ENCODE data around the gene IGIP.
"Not testable (repeated sequence)": the region's sequence is repeated elsewhere in the genome, so short reads cannot be mapped to it uniquely, and the experiment has no call there.

IGIP gene

DNA sequence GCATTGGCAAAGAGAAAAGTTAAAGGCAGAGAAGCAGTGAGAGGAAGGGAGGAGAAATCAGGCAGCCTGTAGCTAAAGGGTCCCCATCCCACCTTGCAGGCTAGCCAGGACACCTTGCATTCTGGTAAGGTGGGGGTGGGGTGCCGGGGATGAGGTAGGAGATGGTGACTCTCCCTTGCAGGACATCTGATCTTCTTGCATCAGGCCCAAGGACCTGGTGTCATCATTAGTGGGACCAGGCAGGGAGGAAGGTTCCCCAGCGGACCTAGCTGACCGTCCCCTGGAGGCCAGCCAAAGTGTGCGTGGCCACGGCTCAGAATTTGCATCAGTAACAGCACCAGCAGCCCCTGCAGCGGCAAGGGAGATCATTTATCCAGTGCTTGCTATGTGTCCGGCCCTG is 27.5 kb downstream of the IGIP start:
- ATAC-seq (replicated peaks) = no peak
- H3K27me3 Mint-ChIP-seq = no peaks in the 10 kb centered on the region
- no peaks in the 10 kb centered on the region for H3K36me3 Mint-ChIP-seq
- no peaks in the 10 kb centered on the region for H3K9me3 Mint-ChIP-seq
- no peak overlapping the region for H3K27ac Mint-ChIP-seq
- no peak for DNase-seq
- no peak overlapping the region for H3K4me3 Mint-ChIP-seq
- H3K4me1 Mint-ChIP-seq = peaks cover 6 to 12% of the 10 kb centered on the region in 2 donors

DNA sequence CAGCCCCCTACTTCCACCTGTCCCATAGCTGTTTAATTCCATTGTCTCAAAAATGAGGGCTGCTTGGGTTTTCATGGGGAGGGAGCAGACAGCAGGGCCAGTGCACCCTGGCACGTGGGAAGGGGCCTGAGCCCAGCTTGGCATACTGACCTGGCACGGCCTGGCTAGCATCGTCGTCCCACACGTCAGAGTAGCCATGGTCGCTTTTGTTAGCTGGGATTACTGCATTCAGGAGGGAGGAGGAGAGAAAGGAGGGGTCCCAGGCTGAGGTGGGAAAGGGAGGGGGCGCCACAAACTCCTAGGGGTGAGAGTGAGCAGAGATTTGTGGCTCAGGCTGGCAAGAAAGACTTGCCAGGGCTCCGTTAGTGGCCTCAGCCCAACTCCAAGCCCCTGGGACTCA is 28.2 kb downstream of the IGIP start:
- H3K9me3 Mint-ChIP-seq = no peaks in the 10 kb centered on the region
- no peaks in the 10 kb centered on the region for H3K27me3 Mint-ChIP-seq
- no peak overlapping the region for H3K4me3 Mint-ChIP-seq
- peaks cover 6 to 12% of the 10 kb centered on the region in 2 donors for H3K4me1 Mint-ChIP-seq
- no peak overlapping the region for H3K27ac Mint-ChIP-seq
- ATAC-seq (replicated peaks) = no peak
- no peaks in the 10 kb centered on the region for H3K36me3 Mint-ChIP-seq
- DNase-seq = no peak

DNA sequence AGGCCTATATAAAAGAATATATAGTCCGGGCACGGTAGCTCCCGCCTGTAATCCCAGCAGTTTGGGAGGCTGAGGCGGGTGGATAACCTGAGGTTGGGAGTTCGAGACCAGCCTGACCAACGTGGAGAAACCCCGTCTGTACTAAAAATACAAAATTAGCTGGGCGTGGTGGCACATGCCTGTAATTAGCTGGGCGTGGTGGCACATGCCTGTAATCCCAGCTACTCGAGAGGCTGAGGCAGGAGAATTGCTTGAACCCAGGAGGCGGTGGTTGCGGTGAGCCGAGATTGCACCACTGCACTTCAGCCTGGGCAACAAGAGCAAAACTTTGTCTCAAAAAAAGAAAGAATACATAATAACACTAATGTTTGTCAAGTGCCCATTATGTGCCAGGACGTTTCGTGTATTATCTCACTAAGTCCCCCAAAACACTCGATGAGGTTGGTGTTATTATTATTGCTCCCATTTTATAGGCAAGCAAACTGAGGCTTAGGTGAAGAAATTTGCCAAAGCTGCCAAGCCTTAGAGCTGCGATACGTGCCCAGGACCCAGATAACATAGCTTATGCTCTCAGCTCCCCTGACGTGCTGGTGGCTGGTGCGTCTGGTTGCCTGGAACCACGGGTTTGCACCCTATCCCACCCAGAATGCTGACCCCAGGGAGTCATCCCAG is 29.1 kb downstream of the IGIP start:
- H3K4me3 Mint-ChIP-seq; H3K9me3 Mint-ChIP-seq; H3K27me3 Mint-ChIP-seq; H3K36me3 Mint-ChIP-seq; H3K27ac Mint-ChIP-seq; ATAC-seq (replicated peaks); DNase-seq: not testable (repeated sequence)
- peaks cover 6 to 12% of the 10 kb centered on the region in 2 donors for H3K4me1 Mint-ChIP-seq

DNA sequence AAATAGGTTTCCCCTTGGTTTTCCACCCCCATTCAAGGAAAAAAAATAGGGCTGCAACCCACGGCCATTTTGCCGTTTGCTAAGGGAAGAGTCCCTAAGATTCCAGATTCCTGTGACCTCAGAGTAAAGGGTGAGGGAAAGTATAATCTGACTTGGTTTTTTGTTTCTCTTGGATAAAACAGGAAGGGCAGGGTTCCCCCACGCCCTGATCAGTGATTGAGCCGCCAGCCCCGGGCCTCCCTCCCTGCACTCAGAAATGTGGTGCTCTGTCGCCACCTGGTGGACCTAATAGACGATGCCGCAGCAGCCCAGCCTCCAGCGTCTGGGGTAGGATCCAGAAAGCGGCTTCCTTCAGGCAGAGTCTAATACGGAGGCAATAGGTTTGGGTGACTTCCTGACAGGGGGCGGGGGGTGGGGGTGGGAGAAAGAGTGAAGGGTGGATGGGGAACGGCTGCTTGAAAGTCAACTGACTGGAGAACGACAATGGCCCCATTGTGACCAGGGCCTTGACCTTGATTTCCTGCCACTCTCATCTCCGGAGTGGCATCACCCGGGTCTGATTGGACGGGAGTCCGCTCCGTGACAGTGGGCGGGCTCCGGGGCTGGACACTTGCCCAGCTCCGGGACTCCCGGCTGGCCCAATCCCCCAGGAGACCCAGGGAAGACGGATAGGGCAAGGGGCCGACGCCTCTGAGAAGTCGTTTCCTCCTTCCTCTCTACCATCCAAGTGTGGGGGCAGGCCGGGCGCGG is 31.5 kb downstream of the IGIP start:
- Mint-ChIP-seq H3K36me3 (no peaks in the 10 kb centered on the region), H3K4me3 (peak overlapping the region; percentile 34 to 77), H3K9me3 (no peaks in the 10 kb centered on the region), H3K27ac (peak overlapping the region; percentile 56), H3K27me3 (peaks cover under 1 to 1% of the 10 kb centered on the region in 2 donors), H3K4me1 (peaks cover 7 to 14% of the 10 kb centered on the region in 2 donors)
- DNase-seq (peak; percentile 75), ATAC-seq (replicated peaks) (peak; percentile 98 to 100)

DNA sequence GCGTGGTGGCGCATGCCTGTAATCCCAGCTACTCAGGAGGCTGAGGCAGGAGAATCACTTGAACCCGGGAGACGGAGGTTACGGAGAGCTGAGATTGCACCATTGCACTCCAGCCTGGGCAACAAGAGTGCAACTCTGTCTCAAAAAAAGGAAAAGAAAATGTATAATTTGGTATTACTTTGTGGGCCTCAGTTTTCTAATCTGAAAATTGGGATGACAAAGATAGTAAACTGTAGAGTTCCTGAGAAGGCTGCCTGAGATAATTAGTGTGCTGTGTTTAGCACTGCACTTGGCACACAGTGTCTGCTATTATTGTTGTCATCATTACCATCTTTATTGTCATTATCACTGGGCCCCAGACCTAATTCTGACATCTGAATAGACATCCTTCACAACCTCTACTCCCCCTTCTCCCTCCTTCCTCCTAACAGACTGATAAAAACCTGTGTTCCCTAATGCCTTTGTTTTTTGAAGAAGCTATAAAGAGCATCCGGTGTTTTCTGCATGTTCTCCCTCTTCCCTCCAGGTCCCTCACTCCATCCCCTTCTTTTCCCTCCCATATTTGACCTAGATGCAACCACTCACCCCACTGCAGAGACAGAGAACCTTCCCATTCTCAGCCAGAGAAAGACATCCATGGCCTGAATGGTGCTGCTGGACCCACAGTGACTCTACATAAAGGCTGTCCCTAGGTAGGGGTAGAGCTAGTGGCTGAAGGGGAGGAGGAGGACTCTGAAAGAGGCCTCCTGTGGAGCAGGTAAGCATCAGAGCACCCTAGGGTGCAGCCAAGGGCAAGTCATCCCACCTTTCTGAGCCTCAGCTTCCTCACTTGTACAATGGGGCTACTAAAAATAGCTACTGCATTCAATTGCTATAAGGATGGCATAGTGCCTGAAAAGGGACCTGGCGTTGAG is 33.5 kb downstream of the IGIP start:
- Mint-ChIP-seq H3K4me1 (peaks cover 5 to 13% of the 10 kb centered on the region in 2 donors), H3K9me3 (no peaks in the 10 kb centered on the region)

DNA sequence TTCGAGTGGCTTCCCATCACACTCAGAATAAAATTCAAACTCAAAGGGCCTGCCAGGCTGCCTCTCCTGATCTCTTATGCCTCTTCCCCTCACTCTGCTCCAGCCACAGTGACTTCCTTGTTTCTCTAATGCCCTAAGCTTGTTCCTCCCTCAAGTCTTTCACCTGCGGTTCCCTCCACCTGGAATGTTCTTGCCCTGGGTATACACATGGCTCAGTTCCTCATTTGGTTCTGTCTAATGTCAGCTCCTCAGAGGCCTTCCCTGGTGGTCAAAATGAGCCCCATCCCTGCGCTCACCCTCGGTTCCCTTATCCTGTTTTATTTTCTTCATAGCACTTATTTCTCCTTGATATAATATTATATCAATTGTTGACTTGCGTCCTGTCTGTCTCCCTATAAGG is 36.5 kb downstream of the IGIP start:
- no peak for ATAC-seq (replicated peaks)
- H3K4me3 Mint-ChIP-seq = no peak overlapping the region
- no peak for DNase-seq
- H3K4me1 Mint-ChIP-seq = peaks cover 9 to 13% of the 10 kb centered on the region in 2 donors
- H3K27ac Mint-ChIP-seq = no peak overlapping the region
- no peaks in the 10 kb centered on the region for H3K9me3 Mint-ChIP-seq
- peaks cover 9 to 16% of the 10 kb centered on the region in 2 donors for H3K27me3 Mint-ChIP-seq
- peaks cover 0 to 3% of the 10 kb centered on the region in 2 donors for H3K36me3 Mint-ChIP-seq

More for the DNA sequence above, 33.5 kb downstream of the IGIP start:
- peaks cover 9 to 11% of the 10 kb centered on the region in 2 donors for H3K27me3 Mint-ChIP-seq
- no peak overlapping the region for H3K27ac Mint-ChIP-seq
- ATAC-seq (replicated peaks) (no peak), DNase-seq (no peak)
- H3K4me3 Mint-ChIP-seq = no peak overlapping the region
- H3K36me3 Mint-ChIP-seq = no peaks in the 10 kb centered on the region

DNA sequence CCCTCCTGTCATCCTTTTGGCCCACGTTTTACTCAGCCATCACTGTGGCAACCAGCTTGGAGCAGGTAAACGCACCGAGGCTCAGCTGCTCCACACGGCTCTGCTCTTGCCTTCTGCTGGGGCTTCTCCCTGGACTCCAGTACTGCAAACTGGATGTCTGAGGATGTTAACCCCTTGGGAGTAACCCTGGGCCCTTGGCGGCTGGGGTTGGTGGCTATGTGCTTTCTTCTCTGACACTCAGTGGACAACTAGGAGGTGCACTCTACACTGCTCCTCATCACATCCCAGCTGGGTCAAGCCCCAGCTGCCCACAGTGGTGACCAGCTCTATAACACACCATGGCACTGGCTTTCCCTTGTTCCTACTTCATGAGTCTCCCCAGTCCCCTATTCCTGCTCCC is 37.0 kb downstream of the IGIP start:
- no peak overlapping the region for H3K4me3 Mint-ChIP-seq
- peaks cover 0 to 3% of the 10 kb centered on the region in 2 donors for H3K36me3 Mint-ChIP-seq
- no peak for ATAC-seq (replicated peaks)
- H3K9me3 Mint-ChIP-seq = no peaks in the 10 kb centered on the region
- peaks cover 10 to 13% of the 10 kb centered on the region in 2 donors for H3K4me1 Mint-ChIP-seq
- H3K27ac Mint-ChIP-seq = no peak overlapping the region
- peaks cover 9 to 16% of the 10 kb centered on the region in 2 donors for H3K27me3 Mint-ChIP-seq
- DNase-seq = no peak

DNA sequence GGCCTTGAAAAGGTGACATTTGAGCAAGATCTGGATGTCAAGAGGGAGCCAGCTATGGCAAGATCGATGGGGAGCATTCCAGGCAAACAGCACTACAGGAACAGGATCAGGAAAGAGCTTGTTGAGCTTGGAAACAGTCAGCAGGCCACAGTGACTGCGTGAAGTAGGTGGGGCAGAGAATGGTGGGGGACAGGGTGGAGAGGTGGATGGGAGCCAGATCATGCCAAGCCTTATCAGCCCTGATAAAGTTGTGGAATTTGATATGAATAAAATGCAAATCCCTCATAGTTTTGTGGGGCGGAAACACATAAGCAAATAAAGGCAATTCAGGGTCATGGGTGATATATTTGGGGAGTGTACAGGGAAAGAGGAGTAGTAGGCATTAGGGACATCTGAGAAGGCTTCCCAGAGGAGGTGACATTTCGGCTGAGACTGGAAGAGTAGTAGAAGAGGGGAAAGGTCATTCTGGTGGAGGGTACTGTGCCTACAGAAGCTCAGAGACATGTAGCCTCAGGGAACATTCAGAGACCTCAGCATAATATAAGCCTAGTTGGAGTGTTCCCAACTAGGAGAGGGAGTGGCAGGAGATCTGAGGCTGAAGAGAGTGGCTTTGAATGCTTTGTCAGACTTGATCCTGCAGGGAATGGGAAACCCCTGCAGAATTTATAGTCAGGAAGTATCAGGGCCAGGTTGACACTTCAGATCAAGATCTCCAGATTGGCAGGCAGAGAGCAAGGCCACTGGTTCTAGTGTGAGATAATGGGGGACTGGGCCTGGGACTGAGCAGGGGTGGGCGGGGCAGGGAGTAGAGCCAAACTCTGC is 39.6 kb downstream of the IGIP start:
- DNase-seq (no peak), ATAC-seq (replicated peaks) (no peak)
- H3K4me1 Mint-ChIP-seq = peaks cover 10 to 13% of the 10 kb centered on the region in 2 donors
- no peaks in the 10 kb centered on the region for H3K9me3 Mint-ChIP-seq
- peaks cover 0 to 3% of the 10 kb centered on the region in 2 donors for H3K36me3 Mint-ChIP-seq
- no peak overlapping the region for H3K4me3 Mint-ChIP-seq
- no peak overlapping the region for H3K27ac Mint-ChIP-seq
- peaks cover 9 to 16% of the 10 kb centered on the region in 2 donors for H3K27me3 Mint-ChIP-seq

DNA sequence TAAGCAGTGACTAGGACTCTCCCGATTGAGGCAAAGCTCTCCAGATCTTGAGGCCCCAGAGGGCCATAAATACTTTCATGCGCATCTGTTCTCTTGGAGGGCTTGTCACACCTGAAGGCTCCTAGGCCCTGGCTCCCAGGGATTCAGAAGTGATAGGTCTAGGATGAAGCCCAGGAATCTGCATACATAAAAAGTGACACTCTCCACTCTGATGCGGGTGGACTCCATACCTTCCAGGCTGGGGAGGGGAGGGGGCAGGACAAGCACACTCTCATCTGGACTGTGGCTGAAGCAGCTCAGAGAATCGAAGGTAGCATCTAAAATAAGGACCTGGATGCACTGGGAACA is 40.2 kb downstream of the IGIP start:
- Mint-ChIP-seq H3K9me3 (no peaks in the 10 kb centered on the region), H3K4me3 (no peak overlapping the region), H3K36me3 (peaks cover 0 to 3% of the 10 kb centered on the region in 2 donors), H3K27ac (no peak overlapping the region), H3K27me3 (peaks cover 9 to 16% of the 10 kb centered on the region in 2 donors), H3K4me1 (peaks cover 10 to 13% of the 10 kb centered on the region in 2 donors)
- ATAC-seq (replicated peaks) = no peak
- DNase-seq = no peak

DNA sequence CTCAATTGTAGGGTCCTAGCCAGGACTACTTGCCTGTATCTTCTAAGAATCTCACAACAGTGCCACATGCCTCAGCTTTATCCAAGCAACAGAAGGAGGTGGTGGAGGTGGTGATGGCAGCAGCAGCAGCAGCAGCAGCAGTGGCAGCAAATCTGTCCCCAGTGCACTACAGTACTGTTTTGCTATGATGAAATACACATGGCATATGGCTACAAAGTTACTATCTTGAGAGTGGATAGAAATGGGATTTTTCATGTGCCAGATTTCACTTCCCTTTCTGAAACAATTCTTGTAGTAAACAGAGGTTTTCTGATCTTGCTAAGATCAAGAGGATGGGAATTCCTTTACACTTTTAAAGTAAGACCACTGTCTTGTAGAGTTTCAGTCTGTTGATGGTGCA is 41.2 kb downstream of the IGIP start:
- Mint-ChIP-seq H3K27ac (peak overlapping the region; percentile 10), H3K4me3 (no peak overlapping the region), H3K27me3 (peaks cover 9 to 16% of the 10 kb centered on the region in 2 donors), H3K4me1 (peaks cover 10 to 13% of the 10 kb centered on the region in 2 donors), H3K9me3 (no peaks in the 10 kb centered on the region), H3K36me3 (peaks cover 0 to 3% of the 10 kb centered on the region in 2 donors)
- DNase-seq = no peak
- peak in 1 of 2 donors; percentile 61 for ATAC-seq (replicated peaks)

DNA sequence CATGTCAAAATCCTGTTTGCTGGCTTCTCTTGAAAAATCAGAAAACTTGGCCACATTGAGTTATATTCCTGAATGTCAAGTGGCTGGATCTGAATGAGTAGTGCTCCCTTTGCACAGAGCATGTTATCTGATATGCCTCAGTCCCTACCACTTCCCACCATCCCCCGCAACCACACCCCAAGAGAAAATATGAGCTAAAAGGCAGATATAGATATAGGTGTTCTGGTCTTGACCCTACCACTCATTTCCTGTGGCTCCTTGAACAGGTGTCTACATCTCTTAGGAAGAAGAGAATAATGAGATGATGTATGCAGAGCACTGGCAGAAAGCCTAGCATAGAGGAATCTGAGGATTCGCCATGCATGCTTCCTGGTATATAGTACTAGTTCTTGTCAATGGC is 42.6 kb downstream of the IGIP start:
- H3K27ac Mint-ChIP-seq = no peak overlapping the region
- peaks cover 0 to 9% of the 10 kb centered on the region in 2 donors for H3K27me3 Mint-ChIP-seq
- DNase-seq (no peak), ATAC-seq (replicated peaks) (no peak)
- no peak overlapping the region for H3K4me3 Mint-ChIP-seq
- peaks cover 7 to 8% of the 10 kb centered on the region in 2 donors for H3K4me1 Mint-ChIP-seq
- H3K36me3 Mint-ChIP-seq = peaks cover 0 to 3% of the 10 kb centered on the region in 2 donors
- H3K9me3 Mint-ChIP-seq = no peaks in the 10 kb centered on the region

DNA sequence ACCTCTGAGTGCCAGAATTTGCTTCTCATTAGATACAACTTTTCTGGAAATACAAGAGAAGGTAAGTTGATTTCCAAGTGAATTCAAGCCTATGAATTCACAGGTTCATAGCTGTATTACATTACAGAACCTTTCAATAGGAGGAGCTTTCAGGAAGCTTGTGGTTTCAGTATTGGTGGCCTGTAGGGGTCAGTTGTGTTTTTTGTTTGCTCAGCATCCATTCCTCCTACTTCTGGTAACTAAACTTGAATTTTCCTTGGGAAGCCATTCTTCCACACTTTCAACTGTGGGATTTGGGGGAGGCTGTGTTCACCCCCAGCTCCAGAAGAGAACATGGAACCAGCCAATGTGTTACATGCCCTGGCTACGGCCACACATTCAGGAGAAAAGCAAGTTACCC is 43.7 kb downstream of the IGIP start:
- Mint-ChIP-seq H3K9me3 (no peaks in the 10 kb centered on the region), H3K36me3 (peaks cover 0 to 3% of the 10 kb centered on the region in 2 donors), H3K4me3 (no peak overlapping the region), H3K4me1 (peaks cover 7 to 11% of the 10 kb centered on the region in 2 donors), H3K27ac (no peak overlapping the region), H3K27me3 (peaks cover 0 to 14% of the 10 kb centered on the region in 2 donors)
- no peak for ATAC-seq (replicated peaks)
- no peak for DNase-seq

DNA sequence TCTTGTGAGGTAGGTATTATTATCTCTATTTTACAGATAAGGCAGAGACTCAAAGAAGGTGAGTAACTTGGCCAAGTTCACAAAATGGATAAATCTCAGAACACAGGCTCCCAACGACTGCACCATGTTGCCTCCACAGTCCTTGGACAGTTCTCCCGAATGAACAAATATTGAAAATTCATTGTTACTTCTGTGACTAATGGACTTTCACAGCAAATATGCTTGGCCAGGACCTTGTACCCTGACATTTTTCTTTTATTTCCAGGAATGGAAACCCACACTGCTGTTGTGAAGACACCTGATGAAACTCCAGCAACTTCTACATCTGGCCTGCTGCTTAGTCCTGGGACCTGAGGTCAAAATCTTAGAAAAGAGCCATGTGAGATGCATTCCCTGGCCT is 46.7 kb downstream of the IGIP start:
- Mint-ChIP-seq H3K27ac (no peak overlapping the region), H3K36me3 (peaks cover 2 to 3% of the 10 kb centered on the region in 2 donors), H3K4me1 (peaks cover 8 to 10% of the 10 kb centered on the region in 2 donors), H3K4me3 (no peak overlapping the region), H3K9me3 (no peaks in the 10 kb centered on the region), H3K27me3 (peaks cover 0 to 8% of the 10 kb centered on the region in 2 donors)
- DNase-seq (no peak), ATAC-seq (replicated peaks) (no peak)
